BJ (cell line): ENCODE results near the gene SNX21. TPM values are rescaled to one million over a fixed set of nuclear protein-coding genes. Genes with fewer than 3 reads are reported as not detected.

Experiments used
- CTCF ChIA-PET: fragments of 350-600 bp; formaldehyde crosslinking; extraction: SDS; loops from one replicate; lab custom pipeline; 2021; ENCODE audit warnings: antibody characterized with exemption, inconsistent platforms; lab: Yijun Ruan, JAX
- POLR2A ChIA-PET: fragments of 300-600 bp; sonication (Branson Sonifier 250); formaldehyde crosslinking; extraction: SDS; loops from one replicate; lab custom pipeline; 2021; ENCODE audit warnings: antibody characterized with exemption; lab: Charles Lee
- DNase-seq: peaks from one replicate; pipeline ENCODE4 v3.0.0-alpha.2; 2011; ENCODE audit warnings: low read depth
- H3K27me3 ChIP-seq: 2 replicates; pipeline ENCODE4 v1.6.0; 2011; ENCODE audit warnings: low read length; ENCODE audit not compliant: control insufficient read depth, insufficient read depth
- H3K36me3 ChIP-seq: 2 replicates; pipeline ENCODE4 v1.5.1; 2011; ENCODE audit warnings: low read length; ENCODE audit not compliant: control insufficient read depth, insufficient read depth
- H3K4me3 ChIP-seq: 2 replicates; pipeline ENCODE4 v1.5.1; 2011; ENCODE audit warnings: low read depth, mild to moderate bottlenecking, control low read depth, low read length
- polyA plus RNA-seq: library from polyadenylated mRNA; depleted of rRNA; stranded (reverse); fragments of >200 nt; gene quantifications from 2 replicates; pipeline ENCODE4 v1.2.3, GENCODE V29; 2011
- TF ChIP-seq, protein P1 (sequence below): IDR thresholded peaks from 2 replicates; pipeline ENCODE4 v1.5.1; 2011; ENCODE audit warnings: low read depth, mild to moderate bottlenecking, control low read depth, inconsistent platforms, low read length, moderate library complexity; ENCODE audit not compliant: insufficient read depth

Gene SNX21
- polyA plus RNA-seq, 1 experiment: 17.8 TPM

- Histone ChIP-seq H3K4me3 (peak within 1 kb of the TSS; percentile 68), H3K27me3 (no peaks in the 10 kb centered on the region), H3K36me3 (no peaks in the 10 kb centered on the region)
- peak; percentile 97 for DNase-seq
- ChIA-PET POLR2A (no interaction called here), CTCF (interaction anchor here (0.6 to 1.3 kb wide), 3 partner anchors 10 to 127 kb away, joined by 3 to 5 read pairs (median 3); no protein-coding TSS in a partner anchor)
- TF ChIP-seq, protein P1, sequence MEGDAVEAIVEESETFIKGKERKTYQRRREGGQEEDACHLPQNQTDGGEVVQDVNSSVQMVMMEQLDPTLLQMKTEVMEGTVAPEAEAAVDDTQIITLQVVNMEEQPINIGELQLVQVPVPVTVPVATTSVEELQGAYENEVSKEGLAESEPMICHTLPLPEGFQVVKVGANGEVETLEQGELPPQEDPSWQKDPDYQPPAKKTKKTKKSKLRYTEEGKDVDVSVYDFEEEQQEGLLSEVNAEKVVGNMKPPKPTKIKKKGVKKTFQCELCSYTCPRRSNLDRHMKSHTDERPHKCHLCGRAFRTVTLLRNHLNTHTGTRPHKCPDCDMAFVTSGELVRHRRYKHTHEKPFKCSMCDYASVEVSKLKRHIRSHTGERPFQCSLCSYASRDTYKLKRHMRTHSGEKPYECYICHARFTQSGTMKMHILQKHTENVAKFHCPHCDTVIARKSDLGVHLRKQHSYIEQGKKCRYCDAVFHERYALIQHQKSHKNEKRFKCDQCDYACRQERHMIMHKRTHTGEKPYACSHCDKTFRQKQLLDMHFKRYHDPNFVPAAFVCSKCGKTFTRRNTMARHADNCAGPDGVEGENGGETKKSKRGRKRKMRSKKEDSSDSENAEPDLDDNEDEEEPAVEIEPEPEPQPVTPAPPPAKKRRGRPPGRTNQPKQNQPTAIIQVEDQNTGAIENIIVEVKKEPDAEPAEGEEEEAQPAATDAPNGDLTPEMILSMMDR: no peak
These were observed 23.7 kb downstream of the SNX21 start, which contains the start of the genes ACOT8 and ZSWIM3 for GRCh38 chr20:45857114-45857881. TSS of gene ACOT8 (minus strand) at chr20:45857392. CDS start at chr20:45857315, 77 bp downstream. TSS of gene ZSWIM3 (plus strand) at chr20:45857614. CDS start at chr20:45857826, 212 bp downstream.

GRCh38 chr20:45857882-45858216 lies 24.2 kb downstream of the SNX21 start:
- ChIA-PET CTCF (interaction anchor here (0.6 to 1.2 kb wide), 3 partner anchors 34 to 126 kb away, joined by 3 to 5 read pairs (median 3); no protein-coding TSS in a partner anchor), POLR2A (no interaction called here)
- H3K4me3 ChIP-seq: peak overlapping the region; percentile 68
- DNase-seq: no peak
- no peaks in the 10 kb centered on the region for H3K36me3 ChIP-seq
- TF ChIP-seq, protein P1: no peak
- H3K27me3 ChIP-seq: no peaks in the 10 kb centered on the region

- DNase-seq: no peak
- Histone ChIP-seq H3K36me3 (no peaks in the 10 kb centered on the region), H3K4me3 (no peak overlapping the region), H3K27me3 (no peaks in the 10 kb centered on the region)
- ChIA-PET POLR2A (no interaction called here), CTCF (no interaction called here)
- TF ChIP-seq, protein P1: no peak
These were observed 26.3 kb downstream of the SNX21 start for GRCh38 chr20:45859916-45860315.

DNA sequence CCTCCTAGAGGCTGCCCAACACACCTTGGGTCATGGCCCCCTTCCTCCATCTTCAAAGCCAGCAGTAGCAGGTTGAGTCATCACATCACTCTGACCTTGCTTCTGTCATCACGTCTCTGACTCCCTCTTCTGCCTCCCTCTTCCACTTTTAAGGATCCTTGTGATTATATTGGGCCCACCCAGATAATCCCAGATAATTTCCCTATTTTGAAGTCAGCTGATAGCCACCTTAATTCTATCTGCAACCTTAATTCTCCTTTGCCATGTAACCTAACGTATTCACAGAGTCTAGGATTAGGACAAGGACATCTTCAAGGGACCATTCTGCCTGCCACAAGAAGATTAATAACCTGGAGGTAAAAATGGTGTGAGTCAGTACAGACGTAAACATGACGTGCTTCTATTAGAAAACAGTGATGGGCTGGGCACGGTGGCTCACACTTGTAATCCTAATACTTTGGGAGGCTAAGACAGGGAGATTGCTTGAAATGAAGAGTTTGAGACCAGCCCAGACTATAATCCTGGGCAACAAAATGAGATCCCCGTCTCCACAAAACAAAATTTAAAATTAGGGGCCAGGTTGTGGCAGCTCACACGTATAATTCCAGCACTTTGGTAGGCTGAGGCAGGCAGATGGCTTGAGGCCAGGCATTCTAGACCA lies 27.1 kb downstream of the SNX21 start:
- no peak overlapping the region for H3K4me3 ChIP-seq
- H3K27me3 ChIP-seq: no peaks in the 10 kb centered on the region
- DNase-seq: no peak
- no peaks in the 10 kb centered on the region for H3K36me3 ChIP-seq
- ChIA-PET CTCF (interaction anchor here (0.9 kb wide), 1 partner anchor 9 kb away, joined by 3 read pairs; no protein-coding TSS in a partner anchor), POLR2A (no interaction called here)
- TF ChIP-seq, protein P1: no peak
